Activated T-helper 2 cell treated with anti-CD3 and anti-CD28 coated beads, Interferon-gamma antibody, Interleukin-2, Interleukin-4, amounts not matched to agents 10 μg/mL and 5 μg/mL and 100 μg/mL, durations not matched to agents 14 hours and 24 hours and 36 hours (primary cell): ENCODE data around the gene MYB. TPM values are rescaled to one million over a fixed set of nuclear protein-coding genes. Genes with fewer than 3 reads are reported as not detected.
A peak's percentile ranks its signal among the peaks of the same experiment; 100 is the strongest.

Experiments used
- DNase-seq: peaks from one replicate; pipeline ENCODE4 v3.0.0; 2021; ENCODE audit warnings: low spot score
- H3K27ac Mint-ChIP-seq: one replicate; pipeline ENCODE4 v1.8.0; 2021; ENCODE audit warnings: mixed read lengths
- H3K27me3 Mint-ChIP-seq: one replicate; pipeline ENCODE4 v1.8.0; 2021; ENCODE audit warnings: low read depth, mixed read lengths
- H3K36me3 Mint-ChIP-seq: one replicate; pipeline ENCODE4 v1.8.0; 2021; ENCODE audit warnings: low read depth, mixed read lengths
- H3K4me1 Mint-ChIP-seq: one replicate; pipeline ENCODE4 v1.8.0; 2021; ENCODE audit warnings: low read depth, mixed read lengths
- H3K4me3 Mint-ChIP-seq: one replicate; pipeline ENCODE4 v1.8.0; 2021; ENCODE audit warnings: low read depth, mild to moderate bottlenecking, moderate library complexity, mixed read lengths
- H3K9me3 Mint-ChIP-seq: one replicate; pipeline ENCODE4 v1.8.0; 2021; ENCODE audit warnings: mixed read lengths
- intact Hi-C: fragments of 100-400 bp; cut with micrococcal nuclease; formaldehyde crosslinking; loops from one replicate; pipeline ENCODE4 v1.15.1; 2023
- total RNA-seq: library from RNA; stranded (reverse); gene quantifications from 2 replicates; pipeline ENCODE4 v1.2.3, GENCODE V29; 2022

Gene MYB
- total RNA-seq, 1 donor from 2014 or later = 82.5 TPM

GRCh38 chr6:135217663-135218062 is 36.6 kb downstream of the MYB start:
- no peaks in the 10 kb centered on the region for H3K9me3 Mint-ChIP-seq
- peaks cover 21% of the 10 kb centered on the region for H3K4me1 Mint-ChIP-seq
- peaks cover 76% of the 10 kb centered on the region for H3K36me3 Mint-ChIP-seq
- DNase-seq = no peak
- no peak overlapping the region for H3K4me3 Mint-ChIP-seq
- intact Hi-C loops = no loop called here
- no peak overlapping the region for H3K27ac Mint-ChIP-seq
- no peaks in the 10 kb centered on the region for H3K27me3 Mint-ChIP-seq

DNA sequence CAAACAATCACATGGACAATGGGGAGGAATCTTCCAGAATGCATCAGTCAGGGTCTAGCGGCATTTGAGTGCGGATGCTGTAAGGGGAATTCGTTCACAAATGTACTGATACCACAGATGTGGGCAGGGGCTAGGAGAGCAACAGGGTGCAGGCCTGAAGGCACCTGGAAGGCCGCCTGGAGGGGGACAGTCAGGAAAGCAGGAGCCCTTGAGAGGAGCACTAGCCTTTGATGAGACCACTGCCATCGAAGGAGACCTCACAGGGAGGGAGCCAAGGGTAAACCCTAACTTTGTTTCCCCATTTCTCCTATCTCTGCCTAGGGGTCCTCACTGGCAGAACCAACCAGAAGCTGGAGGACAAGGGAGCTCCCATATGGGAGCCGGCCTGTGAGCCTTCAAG is 38.2 kb downstream of the MYB start:
- Mint-ChIP-seq H3K36me3 (peaks cover 71% of the 10 kb centered on the region), H3K4me3 (no peak overlapping the region), H3K9me3 (no peaks in the 10 kb centered on the region), H3K27ac (no peak overlapping the region), H3K27me3 (no peaks in the 10 kb centered on the region), H3K4me1 (peaks cover 20% of the 10 kb centered on the region)
- intact Hi-C loops = no loop called here
- no peak for DNase-seq

GRCh38 chr6:135221042-135221441 is 39.9 kb downstream of the MYB start:
- intact Hi-C loops = no loop called here
- no peak overlapping the region for H3K4me3 Mint-ChIP-seq
- no peak for DNase-seq

DNA sequence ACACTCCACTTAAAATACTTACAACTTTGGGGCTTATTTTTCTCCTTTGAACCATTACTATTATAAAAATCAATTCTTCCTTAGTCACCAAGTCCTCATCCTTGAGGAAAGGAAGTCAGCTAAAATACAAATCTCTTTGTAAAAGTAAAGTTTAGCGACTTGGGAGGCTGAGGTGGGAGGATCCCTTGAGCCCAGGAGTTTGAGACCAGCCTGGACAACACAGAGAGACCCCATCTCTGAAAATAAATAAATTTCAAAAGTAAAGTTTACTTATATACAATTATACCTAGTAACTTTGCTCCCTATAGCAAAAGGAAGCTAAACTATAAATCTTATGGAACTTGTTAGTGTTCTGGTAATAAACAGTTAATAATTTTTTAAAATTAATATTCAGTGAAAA is 40.4 kb downstream of the MYB start:
- intact Hi-C loops = no loop called here
- Mint-ChIP-seq H3K36me3 (peaks cover 52% of the 10 kb centered on the region), H3K27me3 (no peaks in the 10 kb centered on the region), H3K27ac (no peak overlapping the region), H3K4me1 (peaks cover 22% of the 10 kb centered on the region), H3K4me3 (no peak overlapping the region), H3K9me3 (no peaks in the 10 kb centered on the region)
- DNase-seq = no peak

More at GRCh38 chr6:135221042-135221441, 39.9 kb downstream of the MYB start:
- Mint-ChIP-seq H3K9me3 (no peaks in the 10 kb centered on the region), H3K36me3 (peaks cover 54% of the 10 kb centered on the region), H3K27me3 (no peaks in the 10 kb centered on the region), H3K4me1 (peaks cover 23% of the 10 kb centered on the region), H3K27ac (no peak overlapping the region)

- Mint-ChIP-seq H3K4me1 (peaks cover 25% of the 10 kb centered on the region), H3K27me3 (no peaks in the 10 kb centered on the region), H3K36me3 (peaks cover 42% of the 10 kb centered on the region), H3K9me3 (no peaks in the 10 kb centered on the region), H3K4me3 (no peak overlapping the region), H3K27ac (no peak overlapping the region)
- intact Hi-C loops = no loop called here
- DNase-seq = no peak
These were observed 41.5 kb downstream of the MYB start for GRCh38 chr6:135222623-135223022.

- Mint-ChIP-seq H3K36me3 (peaks cover 32% of the 10 kb centered on the region), H3K4me1 (peaks cover 28% of the 10 kb centered on the region), H3K27ac (peak overlapping the region; percentile 80), H3K27me3 (no peaks in the 10 kb centered on the region), H3K9me3 (no peaks in the 10 kb centered on the region), H3K4me3 (peak overlapping the region; percentile 73)
- no peak for DNase-seq
- intact Hi-C loops = no loop called here
These were observed 43.0 kb downstream of the MYB start for GRCh38 chr6:135224037-135224647.

- Mint-ChIP-seq H3K4me3 (no peak overlapping the region), H3K27ac (no peak overlapping the region), H3K27me3 (no peaks in the 10 kb centered on the region), H3K36me3 (peaks cover 17% of the 10 kb centered on the region), H3K4me1 (peaks cover 32% of the 10 kb centered on the region), H3K9me3 (no peaks in the 10 kb centered on the region)
- DNase-seq = no peak
- intact Hi-C loops = no loop called here
These were observed 44.8 kb downstream of the MYB start for GRCh38 chr6:135225911-135226310.

GRCh38 chr6:135226537-135226936 is 45.4 kb downstream of the MYB start:
- H3K9me3 Mint-ChIP-seq = no peaks in the 10 kb centered on the region
- no peak overlapping the region for H3K27ac Mint-ChIP-seq
- no peaks in the 10 kb centered on the region for H3K27me3 Mint-ChIP-seq
- no peak overlapping the region for H3K4me3 Mint-ChIP-seq
- peaks cover 17% of the 10 kb centered on the region for H3K36me3 Mint-ChIP-seq
- no peak for DNase-seq
- peaks cover 37% of the 10 kb centered on the region for H3K4me1 Mint-ChIP-seq
- intact Hi-C loops = no loop called here

DNA sequence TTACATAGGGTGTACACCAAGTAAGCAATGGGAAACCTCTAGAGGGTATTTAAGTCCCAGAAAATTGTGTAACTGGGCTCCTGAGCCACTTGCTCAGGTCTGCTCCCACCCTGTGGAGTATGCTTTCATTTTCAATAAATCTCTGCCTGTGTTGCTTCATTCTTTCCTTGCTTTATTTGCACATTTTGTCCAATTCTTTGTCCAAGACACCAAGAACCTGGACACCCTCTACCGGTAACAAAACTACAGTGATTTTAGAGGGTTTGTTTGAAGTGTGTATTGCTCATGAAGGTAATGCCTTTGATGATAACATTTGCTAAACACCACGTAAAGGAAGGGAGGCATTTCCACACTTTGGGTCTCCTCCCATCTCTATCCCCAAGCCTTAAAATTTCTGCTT is 46.2 kb downstream of the MYB start:
- intact Hi-C loops = no loop called here
- no peak for DNase-seq
- H3K4me1 Mint-ChIP-seq = peaks cover 40% of the 10 kb centered on the region
- H3K36me3 Mint-ChIP-seq = peaks cover 14% of the 10 kb centered on the region
- H3K9me3 Mint-ChIP-seq = no peaks in the 10 kb centered on the region
- H3K4me3 Mint-ChIP-seq = no peak overlapping the region
- H3K27ac Mint-ChIP-seq = no peak overlapping the region
- no peaks in the 10 kb centered on the region for H3K27me3 Mint-ChIP-seq

- no peak overlapping the region for H3K4me3 Mint-ChIP-seq
- H3K27me3 Mint-ChIP-seq = no peaks in the 10 kb centered on the region
- H3K27ac Mint-ChIP-seq = no peak overlapping the region
- H3K4me1 Mint-ChIP-seq = peaks cover 37% of the 10 kb centered on the region
- intact Hi-C loops = no loop called here
- peaks cover 10% of the 10 kb centered on the region for H3K36me3 Mint-ChIP-seq
- no peak for DNase-seq
- no peaks in the 10 kb centered on the region for H3K9me3 Mint-ChIP-seq
These were observed 46.6 kb downstream of the MYB start for GRCh38 chr6:135227758-135228157.

DNA sequence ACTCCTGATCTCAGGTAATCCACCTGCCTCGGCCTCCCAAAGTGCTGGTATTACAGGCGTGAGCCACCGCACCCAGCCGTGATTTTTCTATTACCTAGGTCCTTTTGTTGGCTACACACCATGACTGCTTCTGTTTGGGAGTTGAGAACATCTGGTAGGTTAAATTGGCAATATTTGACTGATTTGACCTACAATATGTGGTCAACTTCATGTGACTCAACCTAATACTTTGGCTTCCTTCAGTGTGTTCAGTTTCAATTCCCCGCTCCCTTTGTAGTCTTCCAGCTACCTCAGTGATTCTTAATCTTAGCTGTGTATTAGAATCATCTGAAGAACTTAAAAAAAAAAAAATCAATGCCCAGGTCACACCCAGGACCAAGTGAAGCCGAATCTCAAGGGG is 47.4 kb downstream of the MYB start:
- peaks cover 35% of the 10 kb centered on the region for H3K4me1 Mint-ChIP-seq
- no peak overlapping the region for H3K4me3 Mint-ChIP-seq
- no peaks in the 10 kb centered on the region for H3K27me3 Mint-ChIP-seq
- DNase-seq = no peak
- intact Hi-C loops = no loop called here
- H3K9me3 Mint-ChIP-seq = no peaks in the 10 kb centered on the region
- H3K27ac Mint-ChIP-seq = no peak overlapping the region
- H3K36me3 Mint-ChIP-seq = peaks cover 5% of the 10 kb centered on the region

DNA sequence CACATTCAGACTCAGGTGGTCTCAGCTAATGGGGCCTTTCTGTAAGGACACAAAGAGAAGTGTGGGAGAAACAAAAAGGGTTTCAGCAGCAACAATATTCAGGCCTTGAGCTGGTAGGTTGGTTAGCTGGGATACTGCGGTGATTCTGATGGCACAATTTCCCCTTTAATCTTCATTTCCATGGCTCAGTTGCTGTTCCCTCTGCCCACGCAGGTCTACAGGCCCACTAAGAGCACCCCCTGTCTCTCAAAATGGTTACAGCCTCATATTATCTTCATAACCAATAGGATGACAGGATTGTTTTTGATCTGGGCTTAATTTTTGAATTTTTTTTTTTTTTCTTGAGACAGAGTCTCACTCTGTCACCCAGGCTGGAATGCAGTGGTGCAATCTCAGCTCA is 48.9 kb downstream of the MYB start:
- DNase-seq = no peak
- Mint-ChIP-seq H3K27ac (no peak overlapping the region), H3K27me3 (no peaks in the 10 kb centered on the region), H3K4me3 (no peak overlapping the region), H3K36me3 (no peaks in the 10 kb centered on the region), H3K9me3 (no peaks in the 10 kb centered on the region), H3K4me1 (peaks cover 39% of the 10 kb centered on the region)
- intact Hi-C loops = loop anchor here (5.0 kb wide), 1 partner anchor 37 kb away; no protein-coding TSS in a partner anchor

- H3K36me3 Mint-ChIP-seq = no peaks in the 10 kb centered on the region
- DNase-seq = no peak
- H3K4me1 Mint-ChIP-seq = peaks cover 35% of the 10 kb centered on the region
- intact Hi-C loops = loop anchor here (5.0 kb wide), 1 partner anchor 36 kb away; no protein-coding TSS in a partner anchor
- H3K4me3 Mint-ChIP-seq = no peak overlapping the region
- H3K9me3 Mint-ChIP-seq = no peaks in the 10 kb centered on the region
- peak overlapping the region; percentile 12 for H3K27ac Mint-ChIP-seq
- no peaks in the 10 kb centered on the region for H3K27me3 Mint-ChIP-seq
These were observed 49.8 kb downstream of the MYB start for GRCh38 chr6:135230711-135231468.
